CD4-positive, alpha-beta T cell treated with Interleukin-6 at 100 ng/mL for 8 hours (primary cell): Measurements from ENCODE around the gene CYP26A1.

Experiments
- DNase-seq: peaks from one replicate; pipeline ENCODE4 v3.0.0-alpha.2; 2020; ENCODE audit warnings: mixed read lengths, low spot score

CYP26A1 gene

GRCh38 chr10:93064874-93065660 is 8.6 kb upstream of the CYP26A1 start:
- no peak for DNase-seq

GRCh38 chr10:93065675-93066543 is 7.8 kb upstream of the CYP26A1 start:
- no peak for DNase-seq

- DNase-seq = no peak
Measured at GRCh38 chr10:93066544-93066913, 7.2 kb upstream of the CYP26A1 start.

GRCh38 chr10:93067443-93068365 is 6.0 kb upstream of the CYP26A1 start:
- no peak for DNase-seq

- DNase-seq = no peak
Measured at GRCh38 chr10:93068411-93069244, 5.1 kb upstream of the CYP26A1 start.

- DNase-seq = no peak
Measured at GRCh38 chr10:93069245-93069561, 4.5 kb upstream of the CYP26A1 start.

GRCh38 chr10:93070378-93071176 is 3.1 kb upstream of the CYP26A1 start:
- no peak for DNase-seq

- no peak for DNase-seq
Measured at GRCh38 chr10:93071177-93071472, 2.6 kb upstream of the CYP26A1 start.

- no peak for DNase-seq
Measured at GRCh38 chr10:93071674-93072224, 1.9 kb upstream of the CYP26A1 start.

- no peak for DNase-seq
Measured at GRCh38 chr10:93072225-93072712, 1.4 kb upstream of the CYP26A1 start.

GRCh38 chr10:93072713-93073538 is 767 bp upstream of the CYP26A1 start:
- DNase-seq = no peak

GRCh38 chr10:93074147-93074596 is 479 bp downstream of the CYP26A1 start:
- no peak for DNase-seq

GRCh38 chr10:93074597-93075368 is 1.1 kb downstream of the CYP26A1 start:
- DNase-seq = no peak

GRCh38 chr10:93075369-93076221 is 1.9 kb downstream of the CYP26A1 start:
- no peak for DNase-seq

- no peak for DNase-seq
Measured at GRCh38 chr10:93076871-93077270, 3.2 kb downstream of the CYP26A1 start.

GRCh38 chr10:93077860-93078337 is 4.2 kb downstream of the CYP26A1 start:
- no peak for DNase-seq

GRCh38 chr10:93079663-93080349 is 6.1 kb downstream of the CYP26A1 start:
- no peak for DNase-seq
